HG02798 (cell line): ENCODE data around the gene KRT79.

Experiments
- ATAC-seq: cut with Tn5 transposase; IDR thresholded peaks from one replicate; pipeline ENCODE4 v1.9.1; 2021; ENCODE audit warnings: mild to moderate bottlenecking; ENCODE audit not compliant: unreplicated experiment, poor library complexity

KRT79 gene

GRCh38 chr12:52821826-52822660 lies 12.1 kb downstream of the KRT79 start:
- ATAC-seq, result no peak

GRCh38 chr12:52821071-52821730 lies 12.9 kb downstream of the KRT79 start:
- no peak for ATAC-seq

GRCh38 chr12:52820521-52820920 lies 13.6 kb downstream of the KRT79 start:
- ATAC-seq, result no peak

- no peak for ATAC-seq
Measured at GRCh38 chr12:52819731-52820510, 14.2 kb downstream of the KRT79 start.

- no peak for ATAC-seq
Measured at GRCh38 chr12:52818887-52819420, 15.2 kb downstream of the KRT79 start.

GRCh38 chr12:52818388-52818787 lies 15.7 kb downstream of the KRT79 start:
- no peak for ATAC-seq

GRCh38 chr12:52817699-52818238 lies 16.3 kb downstream of the KRT79 start:
- ATAC-seq, result no peak

- no peak for ATAC-seq
Measured at GRCh38 chr12:52817003-52817698, 17.0 kb downstream of the KRT79 start.

- ATAC-seq, result no peak
Measured at GRCh38 chr12:52815676-52816588, 18.2 kb downstream of the KRT79 start.

- no peak for ATAC-seq
Measured at GRCh38 chr12:52815161-52815560, 18.9 kb downstream of the KRT79 start.

- ATAC-seq, result no peak
Measured at GRCh38 chr12:52814710-52815155, 19.4 kb downstream of the KRT79 start.

GRCh38 chr12:52813885-52814709 lies 20.0 kb downstream of the KRT79 start, which contains the start of gene KRT4:
Gene KRT4, minus strand, starts transcription at chr12:52814116. Its CDS starts 58 bp downstream, at chr12:52814058.
- ATAC-seq, result no peak

GRCh38 chr12:52813203-52813819 lies 20.8 kb downstream of the KRT79 start:
- ATAC-seq, result no peak

- no peak for ATAC-seq
Measured at GRCh38 chr12:52812749-52813148, 21.4 kb downstream of the KRT79 start.

GRCh38 chr12:52812073-52812400 lies 22.1 kb downstream of the KRT79 start:
- no peak for ATAC-seq

GRCh38 chr12:52811191-52812072 lies 22.7 kb downstream of the KRT79 start:
- no peak for ATAC-seq

- no peak for ATAC-seq
Measured at GRCh38 chr12:52810554-52810953, 23.6 kb downstream of the KRT79 start.
